H9 (cell line): ENCODE data around the gene B3GLCT. TPM values are rescaled to one million over a fixed set of nuclear protein-coding genes. Genes with fewer than 3 reads are reported as not detected.

ENCODE experiments used
- DNase-seq: peaks from one replicate; pipeline ENCODE4 v3.0.0-alpha.2; 2017
- H2AFZ ChIP-seq: one replicate; pipeline ENCODE4 v1.6.1; 2013; ENCODE audit warnings: mild to moderate bottlenecking, low read length, control low read depth, moderate library complexity
- H2AK5ac ChIP-seq: 2 replicates; pipeline ENCODE4 v1.6.1; 2013; ENCODE audit warnings: low read length, control low read depth, mixed read lengths; ENCODE audit not compliant: insufficient read length
- H2BK120ac ChIP-seq: one replicate; pipeline ENCODE4 v1.6.1; 2013; ENCODE audit warnings: low read depth, mild to moderate bottlenecking, low read length, control low read depth, inconsistent platforms; ENCODE audit not compliant: poor library complexity, severe bottlenecking
- H2BK12ac ChIP-seq: 2 replicates; pipeline ENCODE4 v1.6.1; 2013; ENCODE audit warnings: low read length, control low read depth, mixed read lengths, low read depth; ENCODE audit not compliant: insufficient read length
- H2BK15ac ChIP-seq: 2 replicates; pipeline ENCODE4 v1.6.1; 2013; ENCODE audit warnings: low read depth, low read length, control low read depth
- H2BK20ac ChIP-seq: one replicate; pipeline ENCODE4 v1.6.1; 2013; ENCODE audit warnings: low read depth, mild to moderate bottlenecking, low read length, control low read depth, inconsistent platforms; ENCODE audit not compliant: poor library complexity, severe bottlenecking
- H2BK5ac ChIP-seq: 2 replicates; pipeline ENCODE4 v1.6.1; 2013; ENCODE audit warnings: low read length, control low read depth, mixed read lengths; ENCODE audit not compliant: insufficient read length
- H3K14ac ChIP-seq: 2 replicates; pipeline ENCODE4 v1.6.1; 2013; ENCODE audit warnings: low read length, control low read depth; ENCODE audit not compliant: insufficient read depth
- H3K18ac ChIP-seq: 2 replicates; pipeline ENCODE4 v1.6.1; 2013; ENCODE audit warnings: low read depth, mild to moderate bottlenecking, mixed read lengths, low read length, control low read depth; ENCODE audit not compliant: insufficient read length
- H3K23ac ChIP-seq: 2 replicates; pipeline ENCODE4 v1.6.1; 2013; ENCODE audit warnings: low read length, control low read depth, mixed read lengths, low read depth; ENCODE audit not compliant: insufficient read length
- H3K23me2 ChIP-seq: 2 replicates; pipeline ENCODE4 v1.6.1; 2013; ENCODE audit warnings: low read depth, mild to moderate bottlenecking, mixed read lengths, low read length, control low read depth; ENCODE audit not compliant: insufficient read length, poor library complexity, severe bottlenecking
- H3K27ac ChIP-seq: 2 replicates; pipeline ENCODE4 v1.5.1; 2013; ENCODE audit warnings: low read length, control low read depth, mixed read lengths, low read depth; ENCODE audit not compliant: insufficient read length
- H3K27me3 ChIP-seq: 2 replicates; pipeline ENCODE4 v1.6.1; 2013; ENCODE audit warnings: low read length, control low read depth, inconsistent platforms; ENCODE audit not compliant: insufficient read depth
- H3K4ac ChIP-seq: 2 replicates; pipeline ENCODE4 v1.6.1; 2013; ENCODE audit warnings: low read depth, mild to moderate bottlenecking, control low read depth, inconsistent platforms, low read length, moderate library complexity
- H3K4me1 ChIP-seq: 2 replicates; pipeline ENCODE4 v1.6.1; 2013; ENCODE audit warnings: low read length, control low read depth, inconsistent platforms; ENCODE audit not compliant: insufficient read depth
- H3K4me2 ChIP-seq: 2 replicates; pipeline ENCODE4 v1.6.1; 2013; ENCODE audit warnings: low read length, control low read depth, mixed read lengths; ENCODE audit not compliant: insufficient read length, insufficient read depth
- H3K56ac ChIP-seq: 2 replicates; pipeline ENCODE4 v1.6.1; 2013; ENCODE audit warnings: low read depth, mild to moderate bottlenecking, mixed read lengths, low read length, control low read depth; ENCODE audit not compliant: insufficient read length
- H3K79me1 ChIP-seq: 2 replicates; pipeline ENCODE4 v1.6.1; 2013; ENCODE audit warnings: low read depth, mild to moderate bottlenecking, moderate library complexity, low read length, control low read depth, inconsistent platforms; ENCODE audit not compliant: insufficient read depth, poor library complexity, severe bottlenecking
- H3K79me2 ChIP-seq: 2 replicates; pipeline ENCODE4 v1.6.1; 2013; ENCODE audit warnings: low read length, control low read depth, inconsistent platforms; ENCODE audit not compliant: insufficient read depth
- H3K9ac ChIP-seq: 2 replicates; pipeline ENCODE4 v1.6.1; 2013; ENCODE audit warnings: low read length, control low read depth, mixed read lengths; ENCODE audit not compliant: insufficient read length; ENCODE audit errors: extremely low read depth
- H3K9me3 ChIP-seq: one replicate; pipeline ENCODE4 v1.6.1; 2013; ENCODE audit warnings: low read depth, low read length, inconsistent platforms; ENCODE audit not compliant: control insufficient read depth
- H3T11ph ChIP-seq: one replicate; pipeline ENCODE4 v1.6.1; 2013; ENCODE audit warnings: mild to moderate bottlenecking, low read length, control low read depth, inconsistent platforms
- H4K20me1 ChIP-seq: one replicate; pipeline ENCODE4 v1.6.1; 2013; ENCODE audit not compliant: control insufficient read depth, insufficient read length, insufficient read depth
- H4K5ac ChIP-seq: 2 replicates; pipeline ENCODE4 v1.6.1; 2013; ENCODE audit warnings: low read depth, mild to moderate bottlenecking, mixed read lengths, low read length, control low read depth; ENCODE audit not compliant: insufficient read length
- H4K8ac ChIP-seq: replicated peaks from 2 replicates; pipeline ENCODE4 v1.6.1; 2013; ENCODE audit warnings: low read length, control low read depth, mixed read lengths, low read depth; ENCODE audit not compliant: insufficient read length
- H4K91ac ChIP-seq: 2 replicates; pipeline ENCODE4 v1.6.1; 2013; ENCODE audit warnings: low read depth, mild to moderate bottlenecking, moderate library complexity, mixed read lengths, low read length, control low read depth; ENCODE audit not compliant: insufficient read length
- H3K27ac Mint-ChIP-seq, 3 experiments: 2 replicates in 2 of 3; 3 replicates in 1 of 3; pipeline ENCODE4 v1.8.0; 2020 to 2021; ENCODE audit warnings: mixed read lengths in 3 of 3, mild to moderate bottlenecking in 1 of 3, moderate library complexity in 1 of 3
- H3K27me3 Mint-ChIP-seq: 2 replicates; pipeline ENCODE4 v1.8.0; 2021; ENCODE audit warnings: low read depth, mild to moderate bottlenecking, moderate library complexity, mixed read lengths
- H3K36me3 Mint-ChIP-seq, 3 experiments: 2 replicates in 2 of 3; 3 replicates in 1 of 3; pipeline ENCODE4 v1.8.0; 2020 to 2021; ENCODE audit warnings: low read depth in 3 of 3, mixed read lengths in 3 of 3; ENCODE audit not compliant: insufficient read depth in 1 of 3
- H3K4me1 Mint-ChIP-seq, 2 experiments: 2 replicates each; pipeline ENCODE4 v1.8.0; 2020; ENCODE audit warnings: mixed read lengths in 2 of 2
- H3K4me3 Mint-ChIP-seq, 2 experiments: 2 replicates in 1 of 2; 3 replicates in 1 of 2; pipeline ENCODE4 v1.8.0; 2020 to 2021; ENCODE audit warnings: mild to moderate bottlenecking in 2 of 2, mixed read lengths in 2 of 2, moderate library complexity in 1 of 2
- H3K9me3 Mint-ChIP-seq, 2 experiments: 2 replicates in 1 of 2; 3 replicates in 1 of 2; pipeline ENCODE4 v1.8.0; 2020; ENCODE audit warnings: mild to moderate bottlenecking in 2 of 2, mixed read lengths in 2 of 2, moderate library complexity in 1 of 2
- CTCF ChIP-seq: fragments of 200-600 bp; sonication (generic); conservative IDR thresholded peaks from 3 replicates; pipeline ENCODE4 v1.8.0; 2021; ENCODE audit warnings: antibody characterized with exemption, mild to moderate bottlenecking
- WGBS: extraction: QIAGEN DNeasy Blood & Tissue Kit; methylation state at CpG from one replicate; pipeline ENCODE4 v1.1.7; 2013; ENCODE audit warnings: missing lambda C conversion rate, low lambda C conversion rate, mixed read lengths; ENCODE audit not compliant: insufficient read length; ENCODE audit errors: extremely low coverage; 5-methylcytosine and 5-hydroxymethylcytosine counted together
- total RNA-seq: library from RNA; stranded (reverse); gene quantifications from 2 replicates; pipeline ENCODE4 v1.2.1, GENCODE V29; 2021

The B3GLCT gene
- total RNA-seq, 1 experiment from 2014 or later, result 5.4 TPM

GRCh38 chr13:31204592-31204991 is 4.8 kb downstream of the B3GLCT start:
- no peak overlapping the region for H3K27ac Mint-ChIP-seq
- H2BK5ac ChIP-seq, result no peak overlapping the region
- no peak overlapping the region for H3K4me2 ChIP-seq
- H4K20me1 ChIP-seq, result no peaks in the 10 kb centered on the region
- H3K36me3 Mint-ChIP-seq, result no peaks in the 10 kb centered on the region; a peak in 1 of 7 replicates
- no CpG with 5 or more reads among the region's 1 CpG for WGBS
- no peak overlapping the region for H3T11ph ChIP-seq
- H3K14ac ChIP-seq, result no peak overlapping the region
- no peak overlapping the region for H3K18ac ChIP-seq
- H2AK5ac ChIP-seq, result no peak overlapping the region
- peaks cover 0 to 2% of the 10 kb centered on the region in 2 experiments; a peak in 3 of 5 replicates for H3K9me3 Mint-ChIP-seq
- no peak overlapping the region for H2BK12ac ChIP-seq
- H3K27me3 Mint-ChIP-seq, result peaks cover 6% of the 10 kb centered on the region; the same call in 1 of the 2 replicates
- H3K23ac ChIP-seq, result no peak overlapping the region
- H4K91ac ChIP-seq, result no peak overlapping the region
- no peak overlapping the region for H3K4ac ChIP-seq
- no peak overlapping the region for H4K8ac ChIP-seq
- TF ChIP-seq CTCF, result no peak
- H3K79me2 ChIP-seq, result no peaks in the 10 kb centered on the region
- no peaks in the 10 kb centered on the region for H3K9me3 ChIP-seq
- H2BK20ac ChIP-seq, result no peak overlapping the region
- no peak for DNase-seq
- H3K27me3 ChIP-seq, result no peaks in the 10 kb centered on the region
- H4K5ac ChIP-seq, result no peak overlapping the region
- no peak overlapping the region for H3K4me3 Mint-ChIP-seq
- H2BK15ac ChIP-seq, result no peak overlapping the region
- H3K9ac ChIP-seq, result no peak overlapping the region
- no peak overlapping the region for H2BK120ac ChIP-seq
- no peak overlapping the region for H3K27ac ChIP-seq
- H3K4me1 ChIP-seq, result no peaks in the 10 kb centered on the region
- no peak overlapping the region for H2AFZ ChIP-seq
- H3K4me1 Mint-ChIP-seq, result peaks cover 25 to 32% of the 10 kb centered on the region in 2 experiments
- H3K23me2 ChIP-seq, result no peaks in the 10 kb centered on the region
- no peak overlapping the region for H3K56ac ChIP-seq
- H3K79me1 ChIP-seq, result no peaks in the 10 kb centered on the region
